HG02623 (cell line): ENCODE measurements around the gene C1orf232.

ENCODE experiments used
- ATAC-seq: cut with Tn5 transposase; IDR thresholded peaks from one replicate; pipeline ENCODE4 v1.9.1; 2021; ENCODE audit warnings: moderate library complexity; ENCODE audit not compliant: unreplicated experiment

The C1orf232 gene

GRCh38 chr1:26125382-26125781, 43.4 kb downstream of the C1orf232 start:
- no peak for ATAC-seq

GRCh38 chr1:26124418-26125331, 44.1 kb downstream of the C1orf232 start:
- ATAC-seq: no peak

DNA sequence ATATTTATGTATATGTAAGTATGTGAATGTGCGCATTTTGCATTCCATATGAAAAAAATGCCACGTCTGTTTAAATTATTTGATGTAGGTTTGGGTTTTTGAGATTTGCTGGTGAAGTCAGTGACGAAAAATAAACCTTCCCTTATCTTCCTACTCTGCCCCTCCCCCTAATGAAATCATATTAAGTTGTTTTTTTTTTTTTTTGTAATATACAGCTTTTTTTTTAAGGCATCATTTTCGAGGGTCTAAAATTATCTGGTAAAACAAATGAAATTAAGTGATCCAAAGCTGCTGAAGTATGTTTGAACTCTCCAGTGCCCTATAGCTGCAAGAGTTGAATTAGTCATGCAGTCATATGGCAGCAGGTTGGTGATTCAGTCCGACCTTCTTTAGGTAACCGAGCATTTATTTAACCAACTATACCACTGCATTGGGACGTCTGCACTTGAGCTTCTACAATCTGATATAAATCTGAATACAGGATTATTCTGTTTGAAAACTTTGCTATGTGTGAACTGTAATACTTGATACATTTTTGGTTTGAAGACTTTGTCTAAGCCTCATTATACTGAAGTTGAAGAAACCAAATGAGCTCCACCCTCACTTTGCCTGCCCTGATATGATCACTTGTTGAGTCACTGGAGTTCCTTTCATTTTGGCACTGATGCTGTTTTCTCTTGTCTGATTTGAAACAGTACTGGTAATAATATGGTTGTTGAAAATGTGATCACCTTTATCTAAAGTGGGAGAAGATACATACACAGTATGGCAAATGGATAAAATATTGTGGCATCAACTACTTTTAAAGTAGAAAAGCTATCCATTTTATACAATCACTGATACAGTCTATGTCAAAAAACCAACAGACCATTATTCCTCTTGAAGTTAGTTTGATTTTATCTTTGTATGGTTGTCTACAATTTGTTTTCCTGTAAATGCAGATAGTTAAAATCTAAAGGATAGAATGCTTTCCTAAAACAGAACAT, 45.5 kb downstream of the C1orf232 start:
- ATAC-seq: no peak

DNA sequence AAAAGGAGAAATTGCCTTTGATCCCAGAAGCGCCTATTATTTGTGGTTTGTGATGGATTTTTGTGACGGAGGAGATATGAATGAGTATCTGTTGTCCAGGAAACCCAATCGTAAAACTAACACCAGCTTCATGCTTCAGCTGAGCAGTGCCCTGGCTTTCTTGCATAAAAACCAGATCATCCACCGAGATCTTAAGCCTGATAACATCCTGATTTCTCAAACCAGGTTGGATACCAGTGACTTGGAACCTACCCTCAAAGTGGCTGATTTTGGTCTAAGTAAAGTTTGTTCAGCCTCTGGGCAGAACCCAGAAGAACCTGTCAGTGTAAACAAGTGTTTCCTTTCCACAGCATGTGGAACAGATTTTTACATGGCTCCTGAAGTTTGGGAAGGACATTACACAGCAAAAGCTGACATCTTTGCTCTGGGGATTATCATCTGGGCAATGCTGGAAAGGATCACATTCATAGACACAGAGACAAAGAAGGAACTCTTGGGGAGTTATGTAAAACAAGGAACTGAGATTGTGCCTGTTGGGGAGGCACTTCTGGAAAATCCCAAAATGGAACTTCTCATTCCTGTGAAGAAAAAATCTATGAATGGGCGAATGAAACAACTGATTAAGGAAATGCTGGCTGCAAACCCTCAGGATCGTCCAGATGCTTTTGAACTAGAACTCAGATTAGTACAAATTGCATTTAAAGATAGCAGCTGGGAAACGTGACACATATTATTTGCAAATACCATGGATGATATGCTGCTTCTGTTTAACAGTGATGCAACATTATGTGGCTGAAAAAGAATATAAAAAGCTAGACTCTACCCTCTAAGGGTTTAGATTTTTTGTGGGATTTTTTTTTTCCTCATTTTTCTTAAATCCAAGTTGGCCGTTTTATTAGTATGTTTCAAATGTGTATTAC, 46.6 kb downstream of the C1orf232 start:
- ATAC-seq: no peak

DNA sequence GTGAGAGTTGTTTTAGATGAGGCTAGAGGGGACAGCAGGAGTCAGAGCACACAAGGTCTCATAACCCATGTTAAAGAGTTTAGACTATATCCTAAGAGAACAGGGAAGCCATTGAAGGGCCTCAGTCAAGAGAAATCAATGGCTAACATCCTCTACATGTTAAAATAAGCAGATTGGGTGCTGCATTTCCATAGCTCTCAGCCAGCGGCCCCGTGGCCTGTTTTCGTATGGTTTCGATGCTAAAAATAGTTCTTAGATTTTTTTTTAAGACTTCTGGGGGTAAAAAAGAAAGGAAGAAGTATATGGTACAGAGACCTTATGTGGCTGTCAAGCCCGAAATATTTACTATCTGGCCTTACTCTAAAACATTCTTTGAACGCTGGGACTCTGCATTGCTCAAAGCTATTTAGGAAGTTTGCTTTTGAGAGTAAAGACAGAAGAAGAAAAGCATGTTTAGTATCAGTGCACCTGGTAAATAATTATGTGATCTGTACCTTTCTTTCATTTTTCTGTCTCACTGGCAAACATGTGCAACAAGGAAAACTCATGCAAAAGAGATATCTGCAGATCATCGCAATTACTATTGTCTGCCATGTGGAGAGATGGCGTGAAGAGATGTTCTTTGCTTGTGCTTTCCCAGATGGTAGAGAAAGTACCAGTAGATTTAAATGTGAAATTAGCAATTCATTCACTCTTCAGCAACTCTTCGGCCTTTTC, 48.7 kb downstream of the C1orf232 start:
- no peak for ATAC-seq

- ATAC-seq: no peak
Measured at GRCh38 chr1:26114165-26114927, 54.4 kb downstream of the C1orf232 start.
